NT2/D1 (cell line): Measurements from ENCODE around the gene RAX2.

Source experiments
- DNase-seq: peaks from one replicate; pipeline ENCODE4 v3.0.0-alpha.2; 2011; ENCODE audit warnings: low read depth, low spot score
- H3K27me3 ChIP-seq: 2 replicates; pipeline ENCODE4 v1.6.0; 2011; ENCODE audit warnings: mild to moderate bottlenecking; ENCODE audit not compliant: insufficient read length, insufficient read depth
- H3K36me3 ChIP-seq: 2 replicates; pipeline ENCODE4 v1.6.1; 2011; ENCODE audit warnings: mild to moderate bottlenecking, low read length, mixed read lengths; ENCODE audit not compliant: insufficient read depth, insufficient read length
- H3K4me1 ChIP-seq: 2 replicates; pipeline ENCODE4 v1.5.1; 2011; ENCODE audit not compliant: insufficient read depth, insufficient read length
- H3K4me3 ChIP-seq: 2 replicates; pipeline ENCODE4 v1.5.1; 2011; ENCODE audit warnings: low read depth; ENCODE audit not compliant: insufficient read length
- H3K9ac ChIP-seq: 2 replicates; pipeline ENCODE4 v1.6.0; 2011; ENCODE audit warnings: low read depth; ENCODE audit not compliant: insufficient read length
- H3K9me3 ChIP-seq: 2 replicates; pipeline ENCODE4 v1.5.1; 2011; ENCODE audit warnings: mild to moderate bottlenecking, low read length; ENCODE audit not compliant: insufficient read depth
- SUZ12 ChIP-seq: IDR thresholded peaks from 2 replicates; pipeline ENCODE4 v1.6.1; 2011; ENCODE audit not compliant: insufficient read length, insufficient read depth; ENCODE audit errors: extremely low read depth
- YY1 ChIP-seq: IDR thresholded peaks from 2 replicates; pipeline ENCODE4 v1.6.1; 2011; ENCODE audit not compliant: insufficient read length, insufficient read depth
- ZNF274 ChIP-seq: IDR thresholded peaks from 2 replicates; pipeline ENCODE4 v1.6.1; 2011; ENCODE audit warnings: mild to moderate bottlenecking, low read depth, low read length

RAX2 gene

DNA sequence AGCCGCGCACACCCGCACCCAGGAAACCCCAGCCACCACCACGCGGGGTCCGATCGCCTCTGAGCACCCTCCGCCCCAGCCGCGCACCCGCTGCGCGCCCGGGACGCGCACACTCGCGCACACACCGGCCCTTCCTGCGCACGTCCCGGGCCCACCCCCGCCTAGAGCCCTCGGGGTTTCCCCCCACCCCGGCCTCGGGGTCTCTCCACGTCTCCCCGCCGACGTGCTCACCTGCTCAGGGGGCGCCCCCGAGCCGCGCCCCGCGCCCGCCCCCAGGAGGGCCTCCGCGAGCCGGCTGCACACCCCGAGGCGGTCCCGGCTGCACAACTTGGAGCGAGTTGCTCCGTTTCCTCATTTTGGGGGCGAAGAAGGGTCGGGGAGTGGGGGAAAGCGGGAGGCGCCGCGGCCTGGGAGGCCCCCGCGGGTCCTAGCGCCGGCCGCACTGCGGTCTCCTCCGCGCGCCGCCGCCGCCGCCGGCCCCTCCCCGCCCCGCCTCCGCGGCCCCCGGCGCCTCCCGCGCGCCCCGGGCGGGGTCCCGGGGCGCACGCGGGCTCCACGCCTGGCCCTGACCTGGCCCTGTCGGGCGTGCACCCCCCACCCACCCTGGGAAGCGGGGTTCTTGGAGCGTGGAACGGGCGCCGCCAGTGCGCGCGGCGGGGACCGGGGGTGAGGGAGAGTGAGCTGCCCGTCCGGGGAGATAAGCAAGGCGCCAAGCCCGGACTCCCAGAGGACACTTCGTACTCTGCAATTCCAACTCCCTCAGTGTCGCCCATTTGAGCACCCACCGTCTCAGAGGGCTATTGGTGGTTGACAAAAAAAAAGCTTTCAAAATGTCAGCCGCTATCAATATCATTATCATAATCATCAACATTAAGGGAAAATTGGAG lies 14.2 kb upstream of the RAX2 start, which contains the start of gene MATK:
MATK (minus strand) TSS at position 444 of the 887 bp plus-strand sequence. CDS start 1,246 bp downstream, outside the sequence.
- Histone ChIP-seq H3K9ac (peak within 1 kb of the TSS; percentile 90), H3K9me3 (no peaks in the 10 kb centered on the region), H3K4me1 (peaks cover 7% of the 10 kb centered on the region), H3K4me3 (peak within 1 kb of the TSS; percentile 91), H3K36me3 (no peaks in the 10 kb centered on the region), H3K27me3 (peaks cover 11% of the 10 kb centered on the region)
- no peak for TF ChIP-seq SUZ12
- TF ChIP-seq ZNF274, result no peak
- TF ChIP-seq YY1, result no peak
- DNase-seq, result no peak

DNA sequence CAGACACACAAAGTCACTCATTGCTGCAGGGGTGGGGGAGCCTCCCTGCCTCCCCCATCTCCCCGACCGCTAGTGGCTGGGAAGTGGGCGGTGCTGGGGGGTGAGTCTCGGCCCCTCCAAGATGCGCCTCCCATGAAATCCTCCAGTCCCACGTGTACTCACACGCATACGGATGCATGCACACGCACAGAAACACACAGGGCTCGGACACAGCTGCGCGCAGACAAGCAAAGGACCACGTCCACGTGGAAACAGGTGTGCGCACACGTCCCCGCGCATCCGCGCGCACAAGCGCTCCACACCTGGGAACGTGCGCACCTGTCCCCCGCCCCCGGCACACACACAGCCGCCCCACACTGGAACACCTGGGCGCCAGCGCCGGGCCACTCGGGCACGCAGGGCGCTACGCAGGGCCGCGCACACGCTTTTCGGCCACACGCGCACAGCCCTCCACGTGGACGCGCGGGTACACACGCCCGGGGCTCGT lies 13.5 kb upstream of the RAX2 start:
- DNase-seq, result no peak
- H3K27me3 ChIP-seq, result peaks cover 11% of the 10 kb centered on the region
- H3K9ac ChIP-seq, result peak overlapping the region; percentile 90
- H3K36me3 ChIP-seq, result no peaks in the 10 kb centered on the region
- TF ChIP-seq ZNF274 (no peak), YY1 (no peak), SUZ12 (no peak)
- H3K4me1 ChIP-seq, result peaks cover 7% of the 10 kb centered on the region
- no peaks in the 10 kb centered on the region for H3K9me3 ChIP-seq
- H3K4me3 ChIP-seq, result peak overlapping the region; percentile 91

GRCh38 chr19:3784607-3785450 lies 12.8 kb upstream of the RAX2 start:
- H3K4me1 ChIP-seq, result peaks cover 7% of the 10 kb centered on the region
- TF ChIP-seq YY1, result no peak
- no peak for TF ChIP-seq SUZ12
- no peak for TF ChIP-seq ZNF274
- peaks cover 11% of the 10 kb centered on the region for H3K27me3 ChIP-seq
- H3K36me3 ChIP-seq, result no peaks in the 10 kb centered on the region
- H3K9ac ChIP-seq, result peak overlapping the region; percentile 21
- peak overlapping the region; percentile 91 for H3K4me3 ChIP-seq
- DNase-seq, result no peak
- H3K9me3 ChIP-seq, result no peaks in the 10 kb centered on the region

GRCh38 chr19:3783660-3784584 lies 11.9 kb upstream of the RAX2 start:
- TF ChIP-seq YY1 (no peak), ZNF274 (no peak), SUZ12 (no peak)
- Histone ChIP-seq H3K4me3 (no peak overlapping the region), H3K27me3 (peaks cover 11% of the 10 kb centered on the region), H3K36me3 (no peaks in the 10 kb centered on the region), H3K9ac (peak overlapping the region; percentile 25), H3K4me1 (peaks cover 9% of the 10 kb centered on the region), H3K9me3 (no peaks in the 10 kb centered on the region)
- DNase-seq, result peak; percentile 60

DNA sequence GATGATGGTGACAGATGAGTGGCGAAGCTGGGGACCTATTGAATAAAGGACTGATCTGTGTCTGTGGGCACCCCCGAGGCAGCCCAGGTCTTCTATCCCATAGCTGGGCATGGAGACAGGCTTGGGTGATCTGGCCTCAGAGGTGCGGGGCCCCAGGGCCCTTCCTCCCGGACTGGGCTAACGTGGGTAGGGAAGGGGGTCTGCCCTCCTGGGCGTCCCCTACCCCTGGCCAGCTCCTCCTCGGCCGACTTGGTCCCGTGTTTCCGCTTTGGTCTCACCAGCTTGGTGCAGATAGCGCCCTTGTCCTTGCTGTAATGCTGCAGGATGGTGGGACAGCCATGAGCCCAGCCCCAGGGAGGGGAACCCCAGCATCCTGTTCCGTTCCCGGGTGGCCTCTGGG lies 10.9 kb upstream of the RAX2 start:
- no peaks in the 10 kb centered on the region for H3K36me3 ChIP-seq
- peaks cover 9% of the 10 kb centered on the region for H3K4me1 ChIP-seq
- H3K4me3 ChIP-seq, result no peak overlapping the region
- no peak for TF ChIP-seq SUZ12
- TF ChIP-seq ZNF274, result no peak
- TF ChIP-seq YY1, result no peak
- H3K9me3 ChIP-seq, result no peaks in the 10 kb centered on the region
- H3K9ac ChIP-seq, result no peak overlapping the region
- H3K27me3 ChIP-seq, result peaks cover 11% of the 10 kb centered on the region
- no peak for DNase-seq

- H3K4me3 ChIP-seq, result no peak overlapping the region
- H3K27me3 ChIP-seq, result peaks cover 11% of the 10 kb centered on the region
- peaks cover 9% of the 10 kb centered on the region for H3K4me1 ChIP-seq
- no peaks in the 10 kb centered on the region for H3K36me3 ChIP-seq
- no peak for DNase-seq
- H3K9me3 ChIP-seq, result no peaks in the 10 kb centered on the region
- TF ChIP-seq SUZ12, result no peak
- TF ChIP-seq ZNF274, result no peak
- no peak for TF ChIP-seq YY1
- no peak overlapping the region for H3K9ac ChIP-seq
These were observed 10.3 kb upstream of the RAX2 start for GRCh38 chr19:3782330-3782729.

GRCh38 chr19:3781603-3782002 lies 9.6 kb upstream of the RAX2 start:
- no peaks in the 10 kb centered on the region for H3K9me3 ChIP-seq
- TF ChIP-seq ZNF274 (no peak), SUZ12 (no peak), YY1 (no peak)
- H3K4me1 ChIP-seq, result peaks cover 9% of the 10 kb centered on the region
- no peaks in the 10 kb centered on the region for H3K36me3 ChIP-seq
- no peak for DNase-seq
- H3K9ac ChIP-seq, result no peak overlapping the region
- peaks cover 8% of the 10 kb centered on the region for H3K27me3 ChIP-seq
- H3K4me3 ChIP-seq, result no peak overlapping the region
